ENCODE data around the gene TUT4.

Gene TUT4

DNA sequence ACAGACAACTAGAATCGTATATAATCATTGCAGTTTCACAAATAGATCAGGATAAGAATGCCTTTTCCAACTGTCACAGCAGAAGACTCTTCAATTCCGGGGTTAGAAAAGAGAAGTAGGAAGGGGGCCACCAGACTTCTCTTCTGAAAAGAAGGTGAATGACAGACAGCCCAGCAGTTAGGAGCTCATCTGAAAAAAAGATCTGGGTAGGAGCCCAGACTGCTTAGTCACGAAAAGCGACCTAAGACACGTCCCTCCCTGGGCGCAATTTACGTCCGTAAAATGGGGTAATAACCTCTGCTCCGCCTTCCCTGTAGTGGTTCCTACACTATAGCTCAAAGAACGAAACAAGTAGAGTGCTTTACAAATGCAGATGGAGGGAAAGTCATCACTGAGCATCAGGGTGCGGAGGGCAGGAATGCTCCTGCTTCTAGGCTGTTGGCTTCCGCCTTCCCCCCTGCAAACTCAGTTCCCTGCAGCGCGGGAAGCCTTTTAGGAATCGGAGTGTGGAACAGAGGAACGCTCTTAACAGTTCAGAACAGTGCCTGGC lies 149.3 kb downstream of the TUT4 start:
- DNase-seq (ENCODE audit: low read depth in 1 of 2, low spot score in 1 of 2): peak; percentile 4 to 41
- in situ Hi-C loops (cut with HindIII; ENCODE audit: low pct_unique_long_range_greater_than_20kb, low sequenced_read_pairs): no loop called here
- TF ChIP-seq JUND (IDR thresholded peaks at IDR 0.05; ENCODE audit: low read depth): no peak

DNA sequence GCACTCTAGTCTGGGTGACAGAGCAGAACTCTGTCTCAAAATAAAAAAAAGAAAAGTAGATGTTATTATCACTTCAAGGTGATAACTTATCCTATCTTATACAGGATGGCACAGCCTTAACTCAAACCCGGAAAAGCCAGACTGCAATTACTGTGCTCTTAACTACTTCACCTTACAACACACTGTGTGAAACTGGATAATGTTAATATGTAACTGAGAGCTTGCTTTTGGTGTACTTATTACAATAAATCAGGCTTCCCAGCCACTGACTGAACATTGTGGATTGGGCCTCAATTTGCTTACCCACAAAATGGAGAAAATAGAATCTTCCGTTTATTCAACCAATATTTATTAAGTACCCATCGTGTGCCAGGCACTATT lies 150.0 kb downstream of the TUT4 start:
- in situ Hi-C loops (cut with HindIII; ENCODE audit: low pct_unique_long_range_greater_than_20kb, low sequenced_read_pairs): no loop called here
- DNase-seq (ENCODE audit: low read depth in 1 of 2, low spot score in 1 of 2): no peak
- no peak for TF ChIP-seq JUND (IDR thresholded peaks at IDR 0.05; ENCODE audit: low read depth)

- TF ChIP-seq JUND (IDR thresholded peaks at IDR 0.05; ENCODE audit: low read depth): no peak
- DNase-seq (ENCODE audit: low read depth in 1 of 2, low spot score in 1 of 2): no peak
- in situ Hi-C loops (cut with HindIII; ENCODE audit: low pct_unique_long_range_greater_than_20kb, low sequenced_read_pairs): no loop called here
These were observed 152.8 kb downstream of the TUT4 start for GRCh38 chr1:52400131-52400530.

DNA sequence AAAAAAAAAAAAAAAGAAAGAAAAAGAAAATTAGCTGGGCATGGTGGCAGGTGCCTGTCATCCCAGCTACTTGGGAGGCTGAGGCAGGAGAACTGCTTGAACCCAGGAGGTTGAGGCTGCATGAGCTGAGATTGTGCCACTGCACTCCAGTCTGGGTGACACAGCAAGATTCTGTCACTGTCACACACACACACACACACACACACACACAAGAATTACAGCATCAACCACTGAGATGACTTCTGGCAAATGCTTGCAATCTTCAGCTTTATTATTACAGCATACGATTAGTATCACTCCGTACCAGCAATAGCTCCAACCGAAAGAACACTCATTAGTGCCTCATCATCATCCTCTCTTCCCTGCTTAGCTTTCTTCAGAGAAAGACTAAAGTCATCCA lies 153.3 kb downstream of the TUT4 start:
- no peak for DNase-seq (ENCODE audit: low read depth in 1 of 2, low spot score in 1 of 2)
- in situ Hi-C loops (cut with HindIII; ENCODE audit: low pct_unique_long_range_greater_than_20kb, low sequenced_read_pairs): no loop called here
- no peak for TF ChIP-seq JUND (IDR thresholded peaks at IDR 0.05; ENCODE audit: low read depth)

GRCh38 chr1:52393174-52393573 lies 159.7 kb downstream of the TUT4 start:
- no peak for DNase-seq (ENCODE audit: low read depth in 1 of 2, low spot score in 1 of 2)
- in situ Hi-C loops (cut with HindIII; ENCODE audit: low pct_unique_long_range_greater_than_20kb, low sequenced_read_pairs): no loop called here
- TF ChIP-seq JUND (IDR thresholded peaks at IDR 0.05; ENCODE audit: low read depth): no peak

DNA sequence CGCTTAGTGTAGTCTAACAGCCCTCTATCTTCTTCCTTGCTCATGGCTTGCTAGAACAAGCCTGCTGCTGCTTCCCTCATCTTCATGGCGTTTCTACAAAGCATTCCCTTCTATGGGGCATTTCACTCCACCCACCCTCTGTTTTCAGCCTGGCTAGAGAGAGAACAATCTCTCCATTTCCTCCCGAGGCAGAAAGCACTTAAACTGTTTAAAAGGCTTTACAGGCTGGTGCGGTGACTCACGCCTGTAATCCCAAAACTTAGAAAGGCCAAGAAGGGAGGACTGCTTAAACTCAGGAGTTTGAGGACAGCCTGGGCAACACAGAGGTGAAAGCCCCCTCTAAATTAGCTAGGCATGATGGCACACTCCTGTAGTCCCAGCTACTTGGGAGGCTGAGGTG lies 166.4 kb downstream of the TUT4 start:
- DNase-seq (ENCODE audit: low read depth in 1 of 2, low spot score in 1 of 2): no peak
- TF ChIP-seq JUND (IDR thresholded peaks at IDR 0.05; ENCODE audit: low read depth): no peak
- in situ Hi-C loops (cut with HindIII; ENCODE audit: low pct_unique_long_range_greater_than_20kb, low sequenced_read_pairs): no loop called here

DNA sequence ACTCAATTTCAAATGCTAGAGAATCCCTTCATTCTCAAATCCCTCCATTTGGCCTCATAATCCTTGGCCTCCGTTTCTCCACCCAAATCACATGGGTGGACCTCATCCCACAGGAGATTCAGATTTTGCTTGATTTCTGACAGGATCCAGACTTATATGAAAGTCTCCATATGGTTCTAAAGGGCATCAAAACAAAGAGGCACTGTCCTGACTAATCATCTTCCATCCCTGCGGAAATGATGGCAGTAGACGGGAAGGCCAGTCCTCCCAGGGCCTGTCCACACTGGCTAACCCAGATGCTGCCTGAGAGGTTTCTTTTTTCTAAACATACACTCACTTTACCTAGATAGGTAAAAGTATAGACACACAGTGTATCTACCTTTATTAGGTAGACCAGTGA lies 167.5 kb downstream of the TUT4 start:
- no peak for TF ChIP-seq JUND (IDR thresholded peaks at IDR 0.05; ENCODE audit: low read depth)
- in situ Hi-C loops (cut with HindIII; ENCODE audit: low pct_unique_long_range_greater_than_20kb, low sequenced_read_pairs): no loop called here
- DNase-seq (ENCODE audit: low read depth in 1 of 2, low spot score in 1 of 2): no peak

Measured in T47D (cell line).